K562 treated with DMSO at 1 percent for 48 hours (cell line): ENCODE measurements around the gene MT3. TPM values are rescaled to one million over a fixed set of nuclear protein-coding genes. Genes with fewer than 3 reads are reported as not detected.

Source experiments
- total RNA-seq: library from RNA; unstranded; fragments of 300-600 nt; gene quantifications from 2 replicates; pipeline ENCODE4 v1.2.3, GENCODE V29; 2022; ENCODE audit warnings: low replicate concordance; ENCODE audit errors: extremely low read depth

MT3 gene
- total RNA-seq: not detected in 2 replicates

GRCh38 chr16:56589141-56590039 lies at the start of gene MT3:
Gene MT3, plus strand, starts transcription at chr16:56589528. Its CDS starts 63 bp downstream, at chr16:56589591.

DNA sequence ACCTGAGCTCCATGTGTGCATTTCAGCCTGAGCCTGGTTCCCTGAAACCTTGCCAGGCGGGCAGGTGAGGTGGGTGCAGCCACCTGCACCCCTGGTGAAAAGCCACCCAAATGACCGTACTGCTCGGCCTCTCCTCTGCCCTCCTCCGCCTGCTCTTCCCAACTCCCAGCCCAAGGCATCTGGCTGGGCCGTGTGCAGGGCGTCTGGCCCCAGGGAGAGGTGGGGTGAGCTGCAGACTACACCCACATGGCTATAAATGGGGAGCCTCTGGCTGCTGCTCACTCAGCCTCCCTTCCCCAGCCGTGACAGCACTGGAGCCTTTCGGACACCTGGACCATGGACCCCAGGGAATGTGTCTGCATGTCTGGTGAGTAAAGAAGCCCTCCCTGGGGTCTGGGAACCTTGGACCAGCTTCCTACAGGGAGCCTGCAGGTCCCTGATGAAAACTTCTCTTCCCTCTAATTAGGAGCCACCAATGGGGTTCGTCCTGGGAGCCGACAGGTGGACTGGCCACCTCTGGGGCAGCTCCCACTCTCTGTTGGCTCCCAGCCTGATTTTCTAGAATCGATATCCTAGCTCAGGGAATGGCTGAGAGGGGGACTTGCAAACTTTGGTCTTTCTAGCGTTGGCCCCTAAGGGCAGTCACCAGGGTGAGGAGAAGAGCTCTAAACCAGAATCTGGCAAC lies 24.4 kb upstream of the MT3 start, which contains the start of gene MT4:
TSS of gene MT4 (plus strand) at position 281 of the 685 bp plus-strand sequence. CDS start at position 337, 56 bp downstream.

DNA sequence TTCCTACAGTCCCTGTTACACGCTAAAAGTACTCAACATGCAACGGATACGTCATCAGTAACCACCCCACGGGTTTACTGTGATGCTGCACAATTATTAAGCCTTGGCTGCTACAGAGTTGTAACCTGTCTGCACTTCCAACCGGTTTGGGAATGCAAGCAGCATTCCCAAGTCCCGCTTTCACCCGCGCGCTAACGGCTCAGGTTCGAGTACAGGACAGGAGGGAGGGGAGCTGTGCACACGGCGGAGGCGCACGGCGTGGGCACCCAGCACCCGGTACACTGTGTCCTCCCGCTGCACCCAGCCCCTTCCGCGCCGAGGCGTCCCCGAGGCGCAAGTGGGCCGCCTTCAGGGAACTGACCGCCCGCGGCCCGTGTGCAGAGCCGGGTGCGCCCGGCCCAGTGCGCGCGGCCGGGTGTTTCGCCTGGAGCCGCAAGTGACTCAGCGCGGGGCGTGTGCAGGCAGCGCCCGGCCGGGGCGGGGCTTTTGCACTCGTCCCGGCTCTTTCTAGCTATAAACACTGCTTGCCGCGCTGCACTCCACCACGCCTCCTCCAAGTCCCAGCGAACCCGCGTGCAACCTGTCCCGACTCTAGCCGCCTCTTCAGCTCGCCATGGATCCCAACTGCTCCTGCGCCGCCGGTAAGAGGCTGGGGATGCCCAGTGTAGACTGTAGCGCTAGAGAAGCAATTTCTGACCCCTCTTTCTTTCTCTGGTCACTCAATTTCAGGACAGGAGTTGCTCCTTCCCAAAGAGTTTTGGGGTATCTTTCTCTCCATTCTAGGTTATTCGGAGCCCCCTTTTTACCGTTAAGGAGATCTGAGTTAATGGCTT lies 18.9 kb downstream of the MT3 start, which contains the start of gene MT2A:
TSS of gene MT2A (plus strand) at position 542 of the 833 bp plus-strand sequence. CDS start at position 614, 72 bp downstream.

DNA sequence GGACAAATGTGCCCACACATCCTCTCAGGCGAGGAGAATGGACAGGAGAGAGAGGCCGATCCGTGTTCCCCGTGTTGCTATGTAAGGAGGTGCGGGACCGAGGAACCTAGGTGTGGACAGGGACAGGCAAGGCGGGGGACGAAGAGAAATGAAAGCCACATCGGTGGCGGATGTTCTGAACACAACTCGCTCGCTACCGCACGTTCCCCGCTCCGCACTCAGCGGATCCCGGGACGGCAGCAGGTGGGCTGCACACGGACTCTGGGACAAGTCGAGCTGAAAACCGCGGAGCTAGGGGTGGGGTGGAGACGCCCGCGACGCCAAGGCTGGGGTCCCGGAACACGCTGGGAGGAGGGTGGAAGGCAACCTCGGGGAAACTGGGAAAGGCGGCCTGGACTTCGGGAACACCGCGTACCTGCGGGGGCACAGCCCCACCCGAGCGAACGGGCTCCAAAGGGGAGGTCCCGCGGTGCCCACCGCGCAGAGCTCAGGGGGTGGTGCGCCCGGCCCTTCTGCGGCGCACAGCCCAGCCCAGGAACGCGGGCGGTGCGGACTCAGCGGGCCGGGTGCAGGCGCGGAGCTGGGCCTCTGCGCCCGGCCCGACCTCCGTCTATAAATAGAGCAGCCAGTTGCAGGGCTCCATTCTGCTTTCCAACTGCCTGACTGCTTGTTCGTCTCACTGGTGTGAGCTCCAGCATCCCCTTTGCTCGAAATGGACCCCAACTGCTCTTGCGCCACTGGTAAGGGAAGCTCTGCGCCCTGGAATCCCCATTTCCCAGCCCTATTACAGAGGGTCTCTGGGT lies 36.0 kb downstream of the MT3 start, which contains the start of gene MT1E:
TSS of gene MT1E (plus strand) at position 642 of the 803 bp plus-strand sequence. CDS start at position 713, 71 bp downstream.

GRCh38 chr16:56632156-56632847 lies 43.0 kb downstream of the MT3 start, which contains the start of gene MT1M:
Gene MT1M, plus strand, starts transcription at chr16:56632659. Its CDS starts 73 bp downstream, at chr16:56632732.

GRCh38 chr16:56637814-56638750 lies 48.8 kb downstream of the MT3 start, which contains the start of gene MT1A:
Gene MT1A, plus strand, starts transcription at chr16:56638666. Its CDS starts 73 bp downstream, at chr16:56638739.

Other genes with a start within 250 kb of the MT3 start
- not detected in 2 replicates for gene AMFR, start 164.0 kb upstream of the MT3 start, total RNA-seq
- not detected in 2 replicates for gene NUDT21, start 138.2 kb upstream of the MT3 start, total RNA-seq
- gene OGFOD1, start 138.0 kb upstream of the MT3 start, total RNA-seq: not detected in 2 replicates
- not detected in 2 replicates for gene BBS2, start 69.5 kb upstream of the MT3 start, total RNA-seq
- not detected in 2 replicates for gene MT4, start 24.5 kb upstream of the MT3 start, total RNA-seq
- not detected in 2 replicates for gene MT2A, start 19.1 kb downstream of the MT3 start, total RNA-seq
- gene MT1E, start 36.3 kb downstream of the MT3 start, total RNA-seq: not detected in 2 replicates
- not detected in 2 replicates for gene MT1M, start 43.1 kb downstream of the MT3 start, total RNA-seq
- not detected in 2 replicates for gene MT1A, start 49.1 kb downstream of the MT3 start, total RNA-seq
- gene MT1B, start 62.4 kb downstream of the MT3 start, total RNA-seq: not detected in 2 replicates
- not detected in 2 replicates for gene MT1F, start 68.4 kb downstream of the MT3 start, total RNA-seq
- not detected in 2 replicates for gene MT1G, start 78.5 kb downstream of the MT3 start, total RNA-seq
- gene MT1H, start 80.3 kb downstream of the MT3 start, total RNA-seq: not detected in 2 replicates
- gene MT1X, start 92.9 kb downstream of the MT3 start, total RNA-seq: not detected in 2 replicates
- gene NUP93, start 140.6 kb downstream of the MT3 start, total RNA-seq: 184 TPM in 1 of 2 replicates, not detected in the other